SU-DHL-6 (cell line): ENCODE results near the gene TNIP3.

Experiments used
- EZH2phosphoT487 ChIP-seq: fragments of 200-600 bp; sonication (generic), shearing (Covaris generic); conservative IDR thresholded peaks from 2 replicates; pipeline ENCODE4 v1.6.1; 2018; ENCODE audit warnings: mild to moderate bottlenecking, antibody characterized with exemption, low read length, moderate library complexity, mixed read lengths
- TF ChIP-seq, protein P1 (sequence below): fragments of 200-600 bp; sonication (generic); IDR thresholded peaks from one replicate; pipeline ENCODE4 v1.5.1; 2017; ENCODE audit warnings: antibody characterized with exemption, mild to moderate bottlenecking, low read length, moderate library complexity; ENCODE audit not compliant: insufficient read depth, poor library complexity, severe bottlenecking

- TF ChIP-seq, protein P1, sequence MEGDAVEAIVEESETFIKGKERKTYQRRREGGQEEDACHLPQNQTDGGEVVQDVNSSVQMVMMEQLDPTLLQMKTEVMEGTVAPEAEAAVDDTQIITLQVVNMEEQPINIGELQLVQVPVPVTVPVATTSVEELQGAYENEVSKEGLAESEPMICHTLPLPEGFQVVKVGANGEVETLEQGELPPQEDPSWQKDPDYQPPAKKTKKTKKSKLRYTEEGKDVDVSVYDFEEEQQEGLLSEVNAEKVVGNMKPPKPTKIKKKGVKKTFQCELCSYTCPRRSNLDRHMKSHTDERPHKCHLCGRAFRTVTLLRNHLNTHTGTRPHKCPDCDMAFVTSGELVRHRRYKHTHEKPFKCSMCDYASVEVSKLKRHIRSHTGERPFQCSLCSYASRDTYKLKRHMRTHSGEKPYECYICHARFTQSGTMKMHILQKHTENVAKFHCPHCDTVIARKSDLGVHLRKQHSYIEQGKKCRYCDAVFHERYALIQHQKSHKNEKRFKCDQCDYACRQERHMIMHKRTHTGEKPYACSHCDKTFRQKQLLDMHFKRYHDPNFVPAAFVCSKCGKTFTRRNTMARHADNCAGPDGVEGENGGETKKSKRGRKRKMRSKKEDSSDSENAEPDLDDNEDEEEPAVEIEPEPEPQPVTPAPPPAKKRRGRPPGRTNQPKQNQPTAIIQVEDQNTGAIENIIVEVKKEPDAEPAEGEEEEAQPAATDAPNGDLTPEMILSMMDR, result no peak
- TF ChIP-seq EZH2phosphoT487, result no peak
These were observed 13.6 kb downstream of the TNIP3 start for GRCh38 chr4:121150486-121150885.
